HG02571 (cell line): ENCODE data around the gene GLA.

Experiments
- ATAC-seq: cut with Tn5 transposase; IDR thresholded peaks from one replicate; pipeline ENCODE4 v1.9.1; 2021; ENCODE audit warnings: mild to moderate bottlenecking, moderate library complexity; ENCODE audit not compliant: unreplicated experiment

GLA gene

GRCh38 chrX:101359966-101360365, 47.8 kb downstream of the GLA start:
- ATAC-seq: no peak

- ATAC-seq: no peak
These were observed 50.4 kb downstream of the GLA start for GRCh38 chrX:101357166-101357795.

GRCh38 chrX:101349193-101349562, 58.5 kb downstream of the GLA start:
- no peak for ATAC-seq

GRCh38 chrX:101348452-101349192, 59.1 kb downstream of the GLA start, which contains the start of gene TIMM8A:
TSS of gene TIMM8A (minus strand) at chrX:101348742. CDS start at chrX:101348664, 78 bp downstream.
- peak; percentile 96 for ATAC-seq

GRCh38 chrX:101347859-101348451, 59.8 kb downstream of the GLA start:
- no peak for ATAC-seq
